ENCODE measurements around the gene CREB5.

GRCh38 chr7:28395404-28395803 is 16.9 kb upstream of the CREB5 start:
- TF ChIP-seq GATA2 (IDR thresholded peaks at IDR 0.05; ENCODE audit: low read depth, low read length): no peak
- TF ChIP-seq GATA3 (IDR thresholded peaks at IDR 0.05; ENCODE audit: low read depth, low read length): no peak

All from SH-SY5Y (cell line).